HCT116 (cell line): ENCODE data around the gene DHRS11.

ENCODE experiments used
- CTCF ChIP-seq, 3 experiments: fragments of 200-600 bp in 1 of 3; sonication (generic) in 1 of 3; IDR thresholded peaks in 2 of 3; conservative IDR thresholded peaks in 1 of 3; 2 replicates each; pipeline ENCODE4 v1.5.1; 2012 to 2017; ENCODE audit warnings: low read depth in 2 of 3, low read length in 2 of 3, antibody characterized with exemption in 1 of 3, borderline replicate concordance in 1 of 3, control low read depth in 1 of 3, mild to moderate bottlenecking in 1 of 3, mixed read lengths in 1 of 3, mixed run types in 1 of 3, moderate library complexity in 1 of 3; ENCODE audit not compliant: insufficient read depth in 1 of 3
- EGR1 ChIP-seq: IDR thresholded peaks from 2 replicates; pipeline ENCODE4 v1.6.1; 2012; ENCODE audit warnings: low read depth
- ELF1 ChIP-seq: IDR thresholded peaks from 2 replicates; pipeline ENCODE4 v1.6.1; 2012; ENCODE audit warnings: low read depth, borderline replicate concordance
- EZH2 ChIP-seq: fragments of 200-600 bp; sonication (generic); IDR thresholded peaks from 2 replicates; pipeline ENCODE4 v1.6.1; 2017; ENCODE audit warnings: antibody characterized with exemption, mixed run types
- EZH2phosphoT487 ChIP-seq: fragments of 200-600 bp; IDR thresholded peaks from 2 replicates; pipeline ENCODE4 v1.6.1; 2018; ENCODE audit warnings: antibody characterized with exemption, borderline replicate concordance
- MAX ChIP-seq: IDR thresholded peaks from 2 replicates; pipeline ENCODE4 v1.6.1; 2012
- POLR2A ChIP-seq: IDR thresholded peaks from 2 replicates; pipeline ENCODE4 v1.7.0; 2011; ENCODE audit warnings: borderline replicate concordance; ENCODE audit not compliant: insufficient read depth, insufficient read length; ENCODE audit errors: extremely low read depth
- POLR2AphosphoS5 ChIP-seq: IDR thresholded peaks from 2 replicates; pipeline ENCODE4 v1.6.1; 2011; ENCODE audit warnings: mild to moderate bottlenecking, low read depth, low read length, moderate library complexity
- RAD21 ChIP-seq: IDR thresholded peaks from 2 replicates; pipeline ENCODE4 v1.6.1; 2012; ENCODE audit warnings: low read depth, mild to moderate bottlenecking
- SP1 ChIP-seq: IDR thresholded peaks from 2 replicates; pipeline ENCODE4 v1.6.1; 2012; ENCODE audit warnings: low read depth
- SRF ChIP-seq: IDR thresholded peaks from 2 replicates; pipeline ENCODE4 v1.6.1; 2012; ENCODE audit warnings: low read depth
- YY1 ChIP-seq: IDR thresholded peaks from 2 replicates; pipeline ENCODE4 v1.6.1; 2011; ENCODE audit warnings: low read length, low read depth, moderate library complexity, mild to moderate bottlenecking; ENCODE audit not compliant: insufficient replicate concordance; ENCODE audit errors: extremely low read depth
- ZNF274 ChIP-seq: fragments of 200-500 bp; sonication (Bioruptor generic); IDR thresholded peaks from 2 replicates; pipeline ENCODE4 v1.6.1; 2014; ENCODE audit warnings: mild to moderate bottlenecking, low read depth, low read length, inconsistent platforms

GRCh38 chr17:36576793-36577192 is 14.9 kb upstream of the DHRS11 start:
- no peak for TF ChIP-seq ZNF274
- TF ChIP-seq YY1, result no peak
- TF ChIP-seq POLR2AphosphoS5, result no peak
- TF ChIP-seq POLR2A, result no peak
- TF ChIP-seq CTCF (IDR thresholded peaks at IDR 0.05 in 2 of 3, conservative IDR thresholded peaks at IDR 0.05 in 1 of 3; ENCODE audit: borderline replicate concordance in 1 of 3, insufficient read depth in 1 of 3, low read depth in 2 of 3, low read length in 2 of 3), result no peak
- TF ChIP-seq MAX, result no peak
- no peak for TF ChIP-seq RAD21
- no peak for TF ChIP-seq EZH2phosphoT487
- no peak for TF ChIP-seq EGR1
- TF ChIP-seq EZH2, result no peak
- TF ChIP-seq SP1, result no peak
- no peak for TF ChIP-seq ELF1
- TF ChIP-seq SRF, result no peak
